ENCODE measurements around the gene RBFOX2. TPM values are rescaled to one million over a fixed set of nuclear protein-coding genes. Genes with fewer than 3 reads are reported as not detected.

Gene RBFOX2
- polyA plus RNA-seq, 1 of the 3 experiments (the other 2 are of a cell fraction), result 115 TPM

GRCh38 chr22:35971456-35972119 is 57.0 kb downstream of the RBFOX2 start (continued):
- TF ChIP-seq IRF3 (IDR thresholded peaks at IDR 0.05; ENCODE audit: low read depth, low read length) (no peak), TAF1 (IDR thresholded peaks at IDR 0.05; ENCODE audit: borderline replicate concordance, low read depth, low read length) (peak; percentile 56), GATA2 (CRISPR knock-in tag; IDR thresholded peaks at IDR 0.05) (no peak), YY1 (IDR thresholded peaks at IDR 0.05; ENCODE audit: low read depth) (0 out of 2 replicates have a peak, but pooled peaks have one; percentile 27), RCOR1 (IDR thresholded peaks at IDR 0.05; ENCODE audit: low read length) (peak; percentile 86), RAD21 (IDR thresholded peaks at IDR 0.05; ENCODE audit: low read length) (peak; percentile 38; the same call in 1 of the 2 replicates), FOSL2 (IDR thresholded peaks at IDR 0.05; ENCODE audit: borderline replicate concordance, low read depth) (peak; percentile 74; the same call in 1 of the 2 replicates), JUND (IDR thresholded peaks at IDR 0.05) (peak; percentile 74), NFIC (IDR thresholded peaks at IDR 0.05; ENCODE audit: borderline replicate concordance) (peak; percentile 54; the same call in 1 of the 2 replicates), TEAD4 (IDR thresholded peaks at IDR 0.05; ENCODE audit: borderline replicate concordance, insufficient read depth) (peak; percentile 49; the same call in 1 of the 2 replicates)
- TF ChIP-seq, protein P1, sequence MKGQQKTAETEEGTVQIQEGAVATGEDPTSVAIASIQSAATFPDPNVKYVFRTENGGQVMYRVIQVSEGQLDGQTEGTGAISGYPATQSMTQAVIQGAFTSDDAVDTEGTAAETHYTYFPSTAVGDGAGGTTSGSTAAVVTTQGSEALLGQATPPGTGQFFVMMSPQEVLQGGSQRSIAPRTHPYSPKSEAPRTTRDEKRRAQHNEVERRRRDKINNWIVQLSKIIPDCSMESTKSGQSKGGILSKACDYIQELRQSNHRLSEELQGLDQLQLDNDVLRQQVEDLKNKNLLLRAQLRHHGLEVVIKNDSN (IDR thresholded peaks at IDR 0.05; ENCODE audit: borderline replicate concordance, low read depth), result no peak

GRCh38 chr22:35970616-35971455 is 57.8 kb downstream of the RBFOX2 start:
- TF ChIP-seq NFIC (IDR thresholded peaks at IDR 0.05; ENCODE audit: borderline replicate concordance) (0 out of 2 replicates have a peak, but pooled peaks have one; percentile 13), EZH2phosphoT487 (IDR thresholded peaks at IDR 0.05; ENCODE audit: borderline replicate concordance, low read depth) (no peak), MEF2A (IDR thresholded peaks at IDR 0.05; ENCODE audit: borderline replicate concordance, low read depth) (peak; percentile 7; the same call in 1 of the 2 replicates)
- Histone ChIP-seq H3K27ac (ENCODE audit: low read depth in 2 of 2, low read length in 1 of 2) (peak overlapping the region; percentile 96 to 100), H2AFZ (ENCODE audit: low read depth) (no peak overlapping the region), H3K9me2 (no peaks in the 10 kb centered on the region), H3F3A (replicated peaks; ENCODE audit: insufficient read depth) (peaks cover 68% of the 10 kb centered on the region), H3K4me2 (peak overlapping the region; percentile 71), H3K4me1 (ENCODE audit: control insufficient read depth in 1 of 2, insufficient read depth in 2 of 2, low read depth in 1 of 2, low read length in 1 of 2) (peaks cover 69 to 90% of the 10 kb centered on the region in 2 experiments), H4K20me1 (ENCODE audit: insufficient read depth) (peaks cover 3% of the 10 kb centered on the region; the same call in 1 of the 2 replicates), H3K9ac (peak overlapping the region; percentile 71; the same call in 1 of the 2 replicates), H3K27me3 (ENCODE audit: insufficient read depth) (no peaks in the 10 kb centered on the region), H3K4me3 (ENCODE audit: low read depth in 2 of 2, low read length in 1 of 2) (peak overlapping the region; percentile 19 to 45; a peak in 2 of 4 replicates), H3K9me3 (no peaks in the 10 kb centered on the region), H3K36me3 (replicated peaks in 1 of 2; ENCODE audit: control insufficient read depth in 1 of 2, insufficient read depth in 2 of 2, low read length in 1 of 2) (no peaks in the 10 kb centered on the region), H3K79me2 (ENCODE audit: insufficient read depth) (peaks cover 77% of the 10 kb centered on the region)
- POLR2A ChIA-PET, result interaction anchor here (0.6 to 1.7 kb wide), 7 partner anchors 9 to 65 kb away, joined by 3 to 12 read pairs (median 6); no protein-coding TSS in a partner anchor
- 48% methylated on average over 4 of the region's 4 CpGs for WGBS (ENCODE audit: low lambda C conversion rate)
- CTCF ChIA-PET, result interaction anchor here (1.0 to 7.6 kb wide), 7 partner anchors 8 to 96 kb away, joined by 3 to 51 read pairs (median 4); no protein-coding TSS in a partner anchor
- DNase-seq, result no peak
